ENCODE measurements around the gene VMAC. TPM values are rescaled to one million over a fixed set of nuclear protein-coding genes. Genes with fewer than 3 reads are reported as not detected.
A peak's percentile ranks its signal among the peaks of the same experiment; 100 is the strongest.

VMAC gene
- total RNA-seq, 2 experiments from 2014 or later = 5.1 to 7.0 TPM

DNA sequence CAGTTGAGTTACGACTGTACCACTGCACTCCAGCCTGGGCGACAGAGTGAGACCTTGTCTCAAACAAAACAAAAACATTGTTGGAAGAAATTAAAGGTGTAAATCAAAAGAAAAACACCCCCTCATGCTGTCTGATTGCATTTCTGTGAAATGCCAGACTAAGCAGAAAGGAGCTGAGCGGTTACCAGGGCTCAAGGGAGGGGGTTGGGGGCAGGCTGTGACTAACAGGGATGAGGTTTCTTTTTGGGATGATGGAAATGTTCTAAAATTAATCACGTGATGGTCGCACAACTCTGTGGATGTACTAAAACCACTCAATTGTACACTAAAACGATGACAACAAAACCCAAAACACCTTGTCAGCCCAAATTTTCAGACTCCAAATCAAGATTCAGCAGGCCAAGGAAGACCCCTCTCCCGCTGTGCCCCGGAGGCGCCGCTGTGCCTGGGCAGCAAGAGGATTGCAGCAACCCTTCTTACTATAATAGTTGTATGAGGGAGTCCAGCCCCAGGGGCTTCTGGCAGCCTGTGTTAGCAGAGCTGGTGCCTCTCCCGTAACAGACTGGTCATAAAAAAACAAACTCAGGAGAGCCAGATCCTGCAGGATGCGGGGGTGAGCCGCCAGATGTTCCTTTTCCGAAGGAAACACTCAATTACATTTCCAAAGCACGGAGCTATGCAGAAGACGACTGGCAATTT is 30.3 kb downstream of the VMAC start:
- H3K36me3 Mint-ChIP-seq = peaks cover 14% of the 10 kb centered on the region
- DNase-seq (no peak), ATAC-seq (no peak)
- H3K27me3 Mint-ChIP-seq = no peaks in the 10 kb centered on the region
- CTCF ChIA-PET = interaction anchor here (1.5 kb wide), 1 partner anchor 16 kb away, joined by 4 read pairs; no protein-coding TSS in a partner anchor
- H3K4me3 Mint-ChIP-seq = no peak overlapping the region
- no peaks in the 10 kb centered on the region for H3K4me1 Mint-ChIP-seq
- H3K9me3 Mint-ChIP-seq (ENCODE audit: low read depth) = no peaks in the 10 kb centered on the region
- no peak overlapping the region for H3K27ac Mint-ChIP-seq

DNA sequence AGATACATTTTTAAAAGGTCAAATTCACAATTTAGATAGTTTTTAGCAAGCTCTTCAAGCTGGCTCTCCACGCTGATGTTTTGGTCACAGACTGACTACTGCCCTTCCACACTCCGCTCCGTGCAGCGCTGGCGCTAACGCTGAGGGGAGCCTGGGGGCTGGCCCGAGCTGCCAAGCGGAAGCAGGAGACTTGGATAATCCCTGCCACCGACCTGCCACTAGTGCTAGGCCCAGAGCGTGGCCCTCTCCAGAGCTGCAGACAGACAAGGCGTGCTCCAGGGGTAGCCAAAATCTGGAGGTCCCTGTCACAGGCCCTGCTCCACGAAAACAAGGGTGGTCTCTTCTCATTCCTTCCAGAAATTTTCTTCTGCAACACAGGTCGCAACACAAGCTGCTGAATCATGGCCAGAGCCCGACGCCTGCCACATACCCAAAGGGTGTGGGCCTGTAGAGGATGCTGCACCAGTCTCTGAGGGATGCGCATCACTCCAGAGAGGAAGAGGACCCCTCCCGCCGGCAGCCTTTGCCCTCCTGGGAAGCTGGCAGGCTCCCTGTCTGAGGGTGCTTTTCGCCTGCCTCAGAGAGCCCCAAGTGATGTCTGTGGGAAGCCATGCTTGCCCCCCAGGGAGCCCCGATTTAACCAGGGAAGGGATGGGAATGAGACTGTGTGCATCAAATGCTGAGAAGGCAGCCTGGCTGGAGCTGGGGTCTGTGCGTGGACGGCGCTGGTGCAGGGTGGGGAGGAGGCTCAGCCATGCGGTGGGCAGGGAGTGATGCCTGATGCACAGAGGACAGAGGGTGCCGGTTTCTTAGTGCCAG is 31.0 kb downstream of the VMAC start:
- H3K4me3 Mint-ChIP-seq = no peak overlapping the region
- H3K27ac Mint-ChIP-seq = no peak overlapping the region
- no peaks in the 10 kb centered on the region for H3K9me3 Mint-ChIP-seq (ENCODE audit: low read depth)
- no peaks in the 10 kb centered on the region for H3K27me3 Mint-ChIP-seq
- peaks cover 9% of the 10 kb centered on the region for H3K36me3 Mint-ChIP-seq
- no peak for DNase-seq
- ATAC-seq = no peak
- CTCF ChIA-PET = interaction anchor here (0.7 to 1.5 kb wide), 2 partner anchors 15 to 32 kb away, joined by 3 to 4 read pairs; no protein-coding TSS in a partner anchor
- no peaks in the 10 kb centered on the region for H3K4me1 Mint-ChIP-seq

DNA sequence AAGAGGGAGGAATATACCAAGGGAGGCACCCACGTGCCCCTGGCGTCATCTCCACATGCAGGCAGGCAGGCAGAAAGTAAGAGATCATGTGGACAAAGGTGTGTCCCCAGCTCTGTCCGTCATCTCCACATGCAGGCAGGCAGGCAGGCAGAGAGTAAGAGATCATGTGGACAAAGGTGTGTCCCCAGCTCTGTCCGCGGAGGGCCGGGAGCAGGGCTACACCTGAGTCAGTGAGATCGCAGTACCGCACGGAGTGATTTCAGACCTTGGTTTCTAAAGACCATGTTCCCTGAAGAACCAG is 31.6 kb downstream of the VMAC start:
- H3K27me3 Mint-ChIP-seq = no peaks in the 10 kb centered on the region
- H3K36me3 Mint-ChIP-seq = peaks cover 7% of the 10 kb centered on the region
- CTCF ChIA-PET = interaction anchor here (0.7 to 1.5 kb wide), 2 partner anchors 15 to 32 kb away, joined by 3 to 4 read pairs; no protein-coding TSS in a partner anchor
- no peaks in the 10 kb centered on the region for H3K4me1 Mint-ChIP-seq
- ATAC-seq (no peak), DNase-seq (no peak)
- H3K4me3 Mint-ChIP-seq = no peak overlapping the region
- H3K27ac Mint-ChIP-seq = no peak overlapping the region
- H3K9me3 Mint-ChIP-seq (ENCODE audit: low read depth) = no peaks in the 10 kb centered on the region

DNA sequence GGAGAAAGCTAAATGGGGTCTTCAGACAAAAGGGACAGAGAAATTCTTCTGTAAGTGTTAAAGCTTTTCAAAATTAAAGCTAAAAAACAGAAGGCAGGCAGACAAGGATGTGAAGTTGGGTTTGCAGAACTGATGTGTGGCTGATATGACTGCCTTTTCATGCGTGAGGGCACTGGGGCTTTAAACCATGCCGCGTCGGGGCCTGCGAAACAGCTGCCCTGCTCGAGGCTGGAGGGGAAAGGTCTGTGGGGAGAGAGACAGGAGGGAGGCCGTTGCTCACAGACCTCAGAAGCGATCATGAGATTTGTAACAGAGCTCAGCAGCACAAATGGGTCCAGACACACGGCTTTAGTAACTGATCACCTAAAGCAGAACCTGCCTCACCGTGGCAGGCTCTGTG is 32.9 kb downstream of the VMAC start:
- ATAC-seq = no peak
- H3K36me3 Mint-ChIP-seq = peaks cover 6% of the 10 kb centered on the region
- CTCF ChIA-PET = interaction anchor here (0.7 to 2.2 kb wide), 4 partner anchors 30 to 134 kb away, joined by 3 to 6 read pairs (median 3); no protein-coding TSS in a partner anchor

DNA sequence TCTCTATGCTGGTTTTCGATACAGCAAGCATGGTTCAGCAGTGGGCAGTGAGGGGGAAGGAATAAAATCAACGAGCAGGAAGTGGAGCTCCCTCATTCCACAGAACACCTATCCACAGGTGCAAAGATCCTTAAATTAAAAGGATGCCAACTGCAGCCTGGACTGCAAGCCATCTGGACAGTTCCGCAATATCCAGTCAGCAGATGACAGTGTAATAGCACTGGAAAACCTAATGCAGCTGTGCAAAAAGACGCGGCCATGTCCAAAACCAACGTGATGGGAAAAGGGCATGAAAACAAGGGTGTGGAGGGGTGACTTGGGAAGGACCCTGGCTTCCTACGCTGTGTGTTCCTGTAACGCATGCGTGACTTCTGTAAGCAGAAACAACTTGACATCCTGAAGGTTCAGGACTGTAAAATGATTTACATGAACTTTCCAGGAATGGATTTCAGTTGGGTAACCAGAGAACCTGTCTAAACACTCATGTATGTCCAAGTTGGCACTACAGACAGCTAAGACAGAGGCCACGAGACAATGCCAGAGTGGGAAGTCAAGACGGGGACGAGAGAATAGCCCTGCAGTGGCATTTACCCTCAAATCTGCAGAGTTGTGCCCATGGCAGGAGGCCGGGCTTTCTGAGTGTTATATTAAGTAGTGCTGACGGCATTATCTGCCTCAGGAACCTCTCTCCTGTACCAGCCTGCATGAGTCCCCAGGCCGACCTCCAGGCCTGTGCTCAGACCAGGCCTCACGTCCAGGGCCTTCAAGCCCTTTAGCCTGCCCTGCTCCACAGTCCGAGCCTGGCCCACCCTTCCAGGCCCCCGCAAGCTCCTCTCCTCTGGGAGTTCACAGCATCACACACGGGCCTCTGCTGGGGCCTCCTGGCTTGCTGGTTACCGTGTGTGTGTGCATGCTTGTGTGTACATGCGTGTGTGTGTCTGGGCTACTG is 35.9 kb downstream of the VMAC start:
- H3K9me3 Mint-ChIP-seq (ENCODE audit: low read depth) = no peaks in the 10 kb centered on the region
- ATAC-seq (no peak), DNase-seq (no peak)
- CTCF ChIA-PET = interaction anchor here (1.1 kb wide), 1 partner anchor 27 kb away, joined by 3 read pairs; no protein-coding TSS in a partner anchor
- H3K36me3 Mint-ChIP-seq = peaks cover 6% of the 10 kb centered on the region
- H3K27me3 Mint-ChIP-seq = no peaks in the 10 kb centered on the region
- no peak overlapping the region for H3K4me3 Mint-ChIP-seq
- no peak overlapping the region for H3K27ac Mint-ChIP-seq
- peaks cover 2% of the 10 kb centered on the region for H3K4me1 Mint-ChIP-seq

More for the DNA sequence above, 32.9 kb downstream of the VMAC start:
- H3K9me3 Mint-ChIP-seq (ENCODE audit: low read depth) = no peaks in the 10 kb centered on the region
- H3K27me3 Mint-ChIP-seq = no peaks in the 10 kb centered on the region
- no peaks in the 10 kb centered on the region for H3K4me1 Mint-ChIP-seq
- H3K27ac Mint-ChIP-seq = no peak overlapping the region
- no peak overlapping the region for H3K4me3 Mint-ChIP-seq
- DNase-seq = no peak

DNA sequence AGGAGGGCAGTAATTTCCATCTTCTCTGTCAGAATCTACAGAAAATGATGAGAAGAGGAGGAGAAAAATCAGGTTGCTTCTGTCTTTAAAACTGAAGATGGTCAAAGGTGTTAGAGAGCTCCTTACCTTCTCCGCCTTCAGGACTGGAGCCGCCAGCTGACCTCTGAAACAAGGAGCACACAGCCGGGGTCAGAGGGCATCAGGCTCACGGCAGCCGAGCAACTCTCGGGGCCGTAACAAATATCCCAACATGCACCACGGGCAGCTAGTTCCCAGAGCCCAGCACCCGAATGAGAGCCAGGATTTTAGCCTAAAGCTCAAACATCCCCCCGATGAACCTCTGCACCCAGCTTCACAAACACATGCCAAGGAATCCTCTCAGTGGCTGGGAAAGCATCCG is 37.0 kb downstream of the VMAC start:
- H3K4me3 Mint-ChIP-seq = no peak overlapping the region
- H3K27ac Mint-ChIP-seq = no peak overlapping the region
- no peak for ATAC-seq
- no peaks in the 10 kb centered on the region for H3K27me3 Mint-ChIP-seq
- DNase-seq = no peak
- CTCF ChIA-PET = interaction anchor here (1.1 kb wide), 1 partner anchor 26 kb away, joined by 3 read pairs; no protein-coding TSS in a partner anchor
- H3K4me1 Mint-ChIP-seq = peaks cover 2% of the 10 kb centered on the region
- H3K9me3 Mint-ChIP-seq (ENCODE audit: low read depth) = no peaks in the 10 kb centered on the region
- peaks cover 4% of the 10 kb centered on the region for H3K36me3 Mint-ChIP-seq

DNA sequence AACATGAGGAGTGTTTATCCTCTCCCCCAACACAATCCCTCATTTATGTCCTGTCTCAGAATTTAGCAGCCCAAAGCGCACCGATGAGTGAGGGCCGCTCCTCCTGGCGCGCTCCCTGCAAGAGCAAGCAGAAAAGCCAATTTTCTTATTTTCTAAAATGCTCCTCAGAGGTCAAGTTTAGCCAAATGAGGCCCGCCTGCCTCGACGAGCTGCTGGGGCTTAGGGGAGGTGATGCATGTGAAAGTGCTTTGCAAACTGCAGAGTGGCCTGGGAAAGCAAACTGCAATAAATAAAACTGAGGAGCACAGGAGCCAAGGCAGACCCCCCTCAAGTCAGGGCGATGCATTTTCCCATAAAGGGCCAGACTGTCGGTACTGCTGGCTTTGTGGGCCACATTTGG is 38.4 kb downstream of the VMAC start:
- peaks cover 3% of the 10 kb centered on the region for H3K36me3 Mint-ChIP-seq
- H3K9me3 Mint-ChIP-seq (ENCODE audit: low read depth) = no peaks in the 10 kb centered on the region
- ATAC-seq (no peak), DNase-seq (no peak)
- H3K4me1 Mint-ChIP-seq = peaks cover 8% of the 10 kb centered on the region
- no peak overlapping the region for H3K4me3 Mint-ChIP-seq
- CTCF ChIA-PET = no interaction called here
- H3K27ac Mint-ChIP-seq = no peak overlapping the region
- H3K27me3 Mint-ChIP-seq = no peaks in the 10 kb centered on the region

DNA sequence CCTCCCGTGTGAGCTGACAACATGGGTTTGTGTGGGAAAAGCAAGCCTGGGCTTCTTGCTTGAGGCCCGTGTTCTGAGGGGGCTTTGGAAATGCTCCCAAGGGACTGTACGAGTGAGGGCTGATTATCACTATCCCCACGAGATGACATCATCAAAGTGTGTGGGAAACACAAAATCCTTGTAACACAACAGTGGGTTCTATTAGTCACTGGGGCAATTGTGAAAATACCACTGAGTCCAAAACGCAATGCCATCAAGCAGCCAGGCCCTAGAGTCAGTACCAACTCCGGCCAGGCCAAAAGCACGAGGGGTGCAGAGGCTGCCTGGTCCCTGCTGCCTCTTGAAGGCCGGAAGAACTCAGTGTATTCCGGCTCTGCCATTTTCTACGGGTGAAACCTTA is 39.0 kb downstream of the VMAC start:
- Mint-ChIP-seq H3K4me3 (no peak overlapping the region), H3K9me3 (ENCODE audit: low read depth) (no peaks in the 10 kb centered on the region), H3K4me1 (peaks cover 12% of the 10 kb centered on the region), H3K27me3 (no peaks in the 10 kb centered on the region), H3K36me3 (peaks cover 3% of the 10 kb centered on the region), H3K27ac (no peak overlapping the region)
- DNase-seq = no peak
- no peak for ATAC-seq
- CTCF ChIA-PET = no interaction called here

DNA sequence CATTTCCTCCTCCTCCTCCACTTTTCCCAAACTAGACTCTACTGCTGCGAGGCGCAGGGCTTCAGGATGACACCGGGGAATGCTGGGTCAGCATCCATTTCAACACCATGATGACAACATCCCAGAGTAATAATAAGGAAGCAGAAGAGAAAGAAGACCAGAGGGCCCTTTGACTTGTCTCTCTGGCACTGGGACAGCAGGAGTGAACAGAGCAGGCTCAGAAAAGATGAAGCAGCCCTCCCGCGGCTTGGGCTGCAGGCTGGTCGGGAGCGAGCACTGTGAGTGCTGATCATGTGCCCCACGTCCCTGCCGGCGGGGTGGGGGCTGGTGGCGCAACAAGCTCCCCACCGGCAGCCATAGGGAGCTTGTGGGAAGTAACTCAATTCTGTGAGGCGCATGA is 42.8 kb downstream of the VMAC start:
- H3K4me3 Mint-ChIP-seq = no peak overlapping the region
- CTCF ChIA-PET = interaction anchor here (0.9 to 1.6 kb wide), 3 partner anchors 14 to 143 kb away, joined by 3 to 5 read pairs (median 3); no protein-coding TSS in a partner anchor
- no peak for ATAC-seq

DNA sequence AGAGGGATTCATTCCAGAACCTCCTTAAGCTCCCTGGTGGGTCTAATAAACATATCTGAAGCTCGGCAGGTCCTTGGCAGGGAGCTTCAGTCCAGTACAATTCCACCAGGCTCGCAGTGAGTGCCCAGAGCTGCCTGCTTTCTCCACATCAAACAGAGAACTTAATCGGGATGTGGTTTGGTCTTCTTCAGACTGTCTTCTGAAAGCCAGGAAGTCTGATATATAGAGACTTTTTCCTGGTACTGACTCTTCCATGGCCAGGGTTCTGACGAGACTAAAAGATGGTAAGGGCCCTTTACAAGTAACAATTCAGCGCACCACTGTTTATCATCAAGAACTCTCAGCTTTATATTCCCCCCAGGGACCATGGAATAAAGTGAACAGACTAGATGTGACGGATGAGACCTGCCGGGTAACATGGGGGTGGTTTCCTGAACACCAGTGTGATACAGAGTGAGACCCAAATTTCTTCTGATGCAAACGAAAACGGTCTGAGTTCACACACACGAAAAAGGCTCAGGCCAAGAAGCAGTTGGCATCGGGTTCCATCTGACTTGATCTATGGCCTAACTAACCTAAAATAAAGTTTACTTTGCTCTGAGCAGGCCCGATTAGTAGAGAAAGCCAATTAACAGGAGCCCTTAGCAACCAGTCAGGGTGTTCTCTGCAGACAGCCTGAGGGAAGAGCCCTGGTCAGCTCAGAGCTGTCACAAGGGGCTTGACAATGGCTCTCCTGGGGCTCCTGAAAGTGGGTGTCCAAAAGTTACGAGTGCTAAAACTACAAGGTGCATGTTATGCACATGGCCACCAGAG is 44.3 kb downstream of the VMAC start:
- H3K27me3 Mint-ChIP-seq = no peaks in the 10 kb centered on the region
- DNase-seq (no peak), ATAC-seq (peak; percentile 16)
- CTCF ChIA-PET = interaction anchor here (1.1 to 1.6 kb wide), 5 partner anchors 13 to 121 kb away, joined by 3 to 8 read pairs (median 4); no protein-coding TSS in a partner anchor
- peaks cover 65% of the 10 kb centered on the region for H3K4me1 Mint-ChIP-seq
- no peaks in the 10 kb centered on the region for H3K9me3 Mint-ChIP-seq (ENCODE audit: low read depth)
- H3K4me3 Mint-ChIP-seq = peak overlapping the region; percentile 14
- peaks cover 14% of the 10 kb centered on the region for H3K36me3 Mint-ChIP-seq
- H3K27ac Mint-ChIP-seq = peak overlapping the region; percentile 83

More for the DNA sequence above, 42.8 kb downstream of the VMAC start:
- H3K36me3 Mint-ChIP-seq = peaks cover 10% of the 10 kb centered on the region
- no peak overlapping the region for H3K27ac Mint-ChIP-seq
- no peaks in the 10 kb centered on the region for H3K27me3 Mint-ChIP-seq
- no peak for DNase-seq
- H3K4me1 Mint-ChIP-seq = peaks cover 50% of the 10 kb centered on the region
- H3K9me3 Mint-ChIP-seq (ENCODE audit: low read depth) = no peaks in the 10 kb centered on the region

DNA sequence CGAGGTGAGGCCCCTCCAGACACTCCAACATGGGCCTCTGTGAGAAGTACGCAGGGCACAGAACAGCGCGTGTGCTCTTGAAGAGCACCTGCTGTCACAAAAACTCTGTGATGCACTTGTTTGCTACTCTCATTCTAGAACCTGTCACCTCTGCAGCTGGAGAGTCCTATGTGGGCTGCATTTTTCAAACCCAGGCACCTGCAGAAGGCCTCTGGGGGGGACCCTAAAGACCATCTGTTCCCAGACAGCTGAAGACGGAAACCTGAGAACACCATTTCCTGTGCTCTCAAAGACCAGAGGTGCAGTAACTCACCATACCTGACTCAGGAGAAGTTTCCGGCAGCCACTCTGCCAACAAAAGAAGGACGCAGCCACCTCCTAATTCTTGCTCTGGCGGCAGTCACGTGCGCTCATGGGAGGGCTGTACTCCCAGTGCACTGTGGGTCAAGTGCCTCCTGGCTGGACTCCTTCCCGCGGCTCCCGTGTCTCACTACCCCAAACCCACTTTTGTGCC is 45.2 kb downstream of the VMAC start:
- peak overlapping the region; percentile 83 for H3K27ac Mint-ChIP-seq
- peaks cover 16% of the 10 kb centered on the region for H3K36me3 Mint-ChIP-seq
- H3K4me1 Mint-ChIP-seq = peaks cover 72% of the 10 kb centered on the region
- DNase-seq (peak; percentile 56), ATAC-seq (peak; percentile 55)
- H3K9me3 Mint-ChIP-seq (ENCODE audit: low read depth) = no peaks in the 10 kb centered on the region
- CTCF ChIA-PET = interaction anchor here (1.1 to 1.6 kb wide), 2 partner anchors 18 to 122 kb away, joined by 3 to 5 read pairs; no protein-coding TSS in a partner anchor
- no peaks in the 10 kb centered on the region for H3K27me3 Mint-ChIP-seq
- peak overlapping the region; percentile 41 for H3K4me3 Mint-ChIP-seq

DNA sequence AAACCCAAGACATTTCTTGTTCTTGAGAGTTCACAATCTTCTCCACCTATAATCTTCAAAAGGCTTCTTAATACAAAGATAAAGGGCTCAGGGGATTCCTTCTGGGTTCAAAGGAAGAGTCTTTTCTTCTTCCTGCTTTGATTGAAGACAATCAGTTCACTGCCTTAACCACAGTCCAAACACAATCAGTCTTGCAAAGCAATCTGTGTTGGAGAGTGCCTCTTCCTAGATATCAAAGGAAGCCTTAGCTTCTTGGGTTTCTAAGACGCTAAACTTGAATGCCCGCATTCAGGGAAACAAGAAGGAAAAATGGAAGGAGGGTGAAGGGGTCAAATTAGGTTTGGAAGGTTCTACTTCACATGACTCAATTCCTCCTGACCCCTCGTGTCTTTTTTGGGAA is 46.1 kb downstream of the VMAC start:
- CTCF ChIA-PET = interaction anchor here (1.6 to 3.4 kb wide), 4 partner anchors 15 to 123 kb away, joined by 3 to 23 read pairs (median 4); no protein-coding TSS in a partner anchor
- H3K27ac Mint-ChIP-seq = peak overlapping the region; percentile 83
- H3K4me3 Mint-ChIP-seq = no peak overlapping the region
- no peaks in the 10 kb centered on the region for H3K27me3 Mint-ChIP-seq
- ATAC-seq (no peak), DNase-seq (no peak)
- H3K4me1 Mint-ChIP-seq = peaks cover 79% of the 10 kb centered on the region
- H3K36me3 Mint-ChIP-seq = peaks cover 16% of the 10 kb centered on the region
- no peaks in the 10 kb centered on the region for H3K9me3 Mint-ChIP-seq (ENCODE audit: low read depth)

Measured in activated CD8-positive, alpha-beta memory T cell treated with anti-CD3 and anti-CD28 coated beads, Interleukin-2, amount 10 ng/mL, durations not matched to agents 7 days and 5 days (primary cell).